H9 (cell line): ENCODE measurements around the gene PTPRR. TPM values are rescaled to one million over a fixed set of nuclear protein-coding genes. Genes with fewer than 3 reads are reported as not detected.

Experiments
- DNase-seq: peaks from one replicate; pipeline ENCODE4 v3.0.0-alpha.2; 2017
- H2AFZ ChIP-seq: one replicate; pipeline ENCODE4 v1.6.1; 2013; ENCODE audit warnings: mild to moderate bottlenecking, low read length, control low read depth, moderate library complexity
- H2AK5ac ChIP-seq: 2 replicates; pipeline ENCODE4 v1.6.1; 2013; ENCODE audit warnings: low read length, control low read depth, mixed read lengths; ENCODE audit not compliant: insufficient read length
- H2BK120ac ChIP-seq: one replicate; pipeline ENCODE4 v1.6.1; 2013; ENCODE audit warnings: low read depth, mild to moderate bottlenecking, low read length, control low read depth, inconsistent platforms; ENCODE audit not compliant: poor library complexity, severe bottlenecking
- H2BK12ac ChIP-seq: 2 replicates; pipeline ENCODE4 v1.6.1; 2013; ENCODE audit warnings: low read length, control low read depth, mixed read lengths, low read depth; ENCODE audit not compliant: insufficient read length
- H2BK15ac ChIP-seq: 2 replicates; pipeline ENCODE4 v1.6.1; 2013; ENCODE audit warnings: low read depth, low read length, control low read depth
- H2BK20ac ChIP-seq: one replicate; pipeline ENCODE4 v1.6.1; 2013; ENCODE audit warnings: low read depth, mild to moderate bottlenecking, low read length, control low read depth, inconsistent platforms; ENCODE audit not compliant: poor library complexity, severe bottlenecking
- H2BK5ac ChIP-seq: 2 replicates; pipeline ENCODE4 v1.6.1; 2013; ENCODE audit warnings: low read length, control low read depth, mixed read lengths; ENCODE audit not compliant: insufficient read length
- H3K14ac ChIP-seq: 2 replicates; pipeline ENCODE4 v1.6.1; 2013; ENCODE audit warnings: low read length, control low read depth; ENCODE audit not compliant: insufficient read depth
- H3K18ac ChIP-seq: 2 replicates; pipeline ENCODE4 v1.6.1; 2013; ENCODE audit warnings: low read depth, mild to moderate bottlenecking, mixed read lengths, low read length, control low read depth; ENCODE audit not compliant: insufficient read length
- H3K23ac ChIP-seq: 2 replicates; pipeline ENCODE4 v1.6.1; 2013; ENCODE audit warnings: low read length, control low read depth, mixed read lengths, low read depth; ENCODE audit not compliant: insufficient read length
- H3K23me2 ChIP-seq: 2 replicates; pipeline ENCODE4 v1.6.1; 2013; ENCODE audit warnings: low read depth, mild to moderate bottlenecking, mixed read lengths, low read length, control low read depth; ENCODE audit not compliant: insufficient read length, poor library complexity, severe bottlenecking
- H3K27ac ChIP-seq: 2 replicates; pipeline ENCODE4 v1.5.1; 2013; ENCODE audit warnings: low read length, control low read depth, mixed read lengths, low read depth; ENCODE audit not compliant: insufficient read length
- H3K27me3 ChIP-seq: 2 replicates; pipeline ENCODE4 v1.6.1; 2013; ENCODE audit warnings: low read length, control low read depth, inconsistent platforms; ENCODE audit not compliant: insufficient read depth
- H3K4ac ChIP-seq: 2 replicates; pipeline ENCODE4 v1.6.1; 2013; ENCODE audit warnings: low read depth, mild to moderate bottlenecking, control low read depth, inconsistent platforms, low read length, moderate library complexity
- H3K4me1 ChIP-seq: 2 replicates; pipeline ENCODE4 v1.6.1; 2013; ENCODE audit warnings: low read length, control low read depth, inconsistent platforms; ENCODE audit not compliant: insufficient read depth
- H3K4me2 ChIP-seq: 2 replicates; pipeline ENCODE4 v1.6.1; 2013; ENCODE audit warnings: low read length, control low read depth, mixed read lengths; ENCODE audit not compliant: insufficient read length, insufficient read depth
- H3K56ac ChIP-seq: 2 replicates; pipeline ENCODE4 v1.6.1; 2013; ENCODE audit warnings: low read depth, mild to moderate bottlenecking, mixed read lengths, low read length, control low read depth; ENCODE audit not compliant: insufficient read length
- H3K79me1 ChIP-seq: 2 replicates; pipeline ENCODE4 v1.6.1; 2013; ENCODE audit warnings: low read depth, mild to moderate bottlenecking, moderate library complexity, low read length, control low read depth, inconsistent platforms; ENCODE audit not compliant: insufficient read depth, poor library complexity, severe bottlenecking
- H3K79me2 ChIP-seq: 2 replicates; pipeline ENCODE4 v1.6.1; 2013; ENCODE audit warnings: low read length, control low read depth, inconsistent platforms; ENCODE audit not compliant: insufficient read depth
- H3K9ac ChIP-seq: 2 replicates; pipeline ENCODE4 v1.6.1; 2013; ENCODE audit warnings: low read length, control low read depth, mixed read lengths; ENCODE audit not compliant: insufficient read length; ENCODE audit errors: extremely low read depth
- H3K9me3 ChIP-seq: one replicate; pipeline ENCODE4 v1.6.1; 2013; ENCODE audit warnings: low read depth, low read length, inconsistent platforms; ENCODE audit not compliant: control insufficient read depth
- H3T11ph ChIP-seq: one replicate; pipeline ENCODE4 v1.6.1; 2013; ENCODE audit warnings: mild to moderate bottlenecking, low read length, control low read depth, inconsistent platforms
- H4K20me1 ChIP-seq: one replicate; pipeline ENCODE4 v1.6.1; 2013; ENCODE audit not compliant: control insufficient read depth, insufficient read length, insufficient read depth
- H4K5ac ChIP-seq: 2 replicates; pipeline ENCODE4 v1.6.1; 2013; ENCODE audit warnings: low read depth, mild to moderate bottlenecking, mixed read lengths, low read length, control low read depth; ENCODE audit not compliant: insufficient read length
- H4K8ac ChIP-seq: replicated peaks from 2 replicates; pipeline ENCODE4 v1.6.1; 2013; ENCODE audit warnings: low read length, control low read depth, mixed read lengths, low read depth; ENCODE audit not compliant: insufficient read length
- H4K91ac ChIP-seq: 2 replicates; pipeline ENCODE4 v1.6.1; 2013; ENCODE audit warnings: low read depth, mild to moderate bottlenecking, moderate library complexity, mixed read lengths, low read length, control low read depth; ENCODE audit not compliant: insufficient read length
- H3K27ac Mint-ChIP-seq, 3 experiments: 2 replicates in 2 of 3; 3 replicates in 1 of 3; pipeline ENCODE4 v1.8.0; 2020 to 2021; ENCODE audit warnings: mixed read lengths in 3 of 3, mild to moderate bottlenecking in 1 of 3, moderate library complexity in 1 of 3
- H3K27me3 Mint-ChIP-seq: 2 replicates; pipeline ENCODE4 v1.8.0; 2021; ENCODE audit warnings: low read depth, mild to moderate bottlenecking, moderate library complexity, mixed read lengths
- H3K36me3 Mint-ChIP-seq, 3 experiments: 2 replicates in 2 of 3; 3 replicates in 1 of 3; pipeline ENCODE4 v1.8.0; 2020 to 2021; ENCODE audit warnings: low read depth in 3 of 3, mixed read lengths in 3 of 3; ENCODE audit not compliant: insufficient read depth in 1 of 3
- H3K4me1 Mint-ChIP-seq, 2 experiments: 2 replicates each; pipeline ENCODE4 v1.8.0; 2020; ENCODE audit warnings: mixed read lengths in 2 of 2
- H3K4me3 Mint-ChIP-seq, 2 experiments: 2 replicates in 1 of 2; 3 replicates in 1 of 2; pipeline ENCODE4 v1.8.0; 2020 to 2021; ENCODE audit warnings: mild to moderate bottlenecking in 2 of 2, mixed read lengths in 2 of 2, moderate library complexity in 1 of 2
- H3K9me3 Mint-ChIP-seq, 2 experiments: 2 replicates in 1 of 2; 3 replicates in 1 of 2; pipeline ENCODE4 v1.8.0; 2020; ENCODE audit warnings: mild to moderate bottlenecking in 2 of 2, mixed read lengths in 2 of 2, moderate library complexity in 1 of 2
- CTCF ChIP-seq: fragments of 200-600 bp; sonication (generic); conservative IDR thresholded peaks from 3 replicates; pipeline ENCODE4 v1.8.0; 2021; ENCODE audit warnings: antibody characterized with exemption, mild to moderate bottlenecking
- WGBS: extraction: QIAGEN DNeasy Blood & Tissue Kit; methylation state at CpG from one replicate; pipeline ENCODE4 v1.1.7; 2013; ENCODE audit warnings: missing lambda C conversion rate, low lambda C conversion rate, mixed read lengths; ENCODE audit not compliant: insufficient read length; ENCODE audit errors: extremely low coverage; 5-methylcytosine and 5-hydroxymethylcytosine counted together
- total RNA-seq: library from RNA; stranded (reverse); gene quantifications from 2 replicates; pipeline ENCODE4 v1.2.1, GENCODE V29; 2021

Gene PTPRR
- total RNA-seq, 1 experiment from 2014 or later, result 0.22 TPM

GRCh38 chr12:70883855-70884254, 36.7 kb downstream of the PTPRR start:
- H2AFZ ChIP-seq, result no peak overlapping the region
- H2BK20ac ChIP-seq, result no peak overlapping the region
- no peak overlapping the region for H2AK5ac ChIP-seq
- no peak overlapping the region for H3K14ac ChIP-seq
- no peak overlapping the region for H4K5ac ChIP-seq
- no peak overlapping the region for H3K18ac ChIP-seq
- H2BK12ac ChIP-seq, result no peak overlapping the region
- no peaks in the 10 kb centered on the region for H3K79me1 ChIP-seq
- no peaks in the 10 kb centered on the region for H3K9me3 ChIP-seq
- no peaks in the 10 kb centered on the region for H3K4me1 ChIP-seq
- no peak overlapping the region for H3K9ac ChIP-seq
- Mint-ChIP-seq H3K27ac (peak overlapping the region in 2 of 3 experiments; percentile 37 to 63; a peak in 2 of 7 replicates), H3K36me3 (no peaks in the 10 kb centered on the region), H3K27me3 (no peaks in the 10 kb centered on the region), H3K4me1 (peaks cover 6 to 10% of the 10 kb centered on the region in 2 experiments), H3K9me3 (no peaks in the 10 kb centered on the region), H3K4me3 (no peak overlapping the region)
- no peak for TF ChIP-seq CTCF
- no peak overlapping the region for H3K4ac ChIP-seq
- no peaks in the 10 kb centered on the region for H4K20me1 ChIP-seq
- no CpG with 5 or more reads among the region's 1 CpG for WGBS
- no peak overlapping the region for H4K91ac ChIP-seq
- no peak overlapping the region for H2BK120ac ChIP-seq
- H2BK5ac ChIP-seq, result no peak overlapping the region
- no peak overlapping the region for H2BK15ac ChIP-seq
- no peaks in the 10 kb centered on the region for H3K27me3 ChIP-seq
- DNase-seq, result no peak
- H3K23me2 ChIP-seq, result no peaks in the 10 kb centered on the region
- H3K23ac ChIP-seq, result no peak overlapping the region
- H4K8ac ChIP-seq, result no peak overlapping the region
- no peak overlapping the region for H3K56ac ChIP-seq
- no peak overlapping the region for H3T11ph ChIP-seq
- no peak overlapping the region for H3K27ac ChIP-seq
- H3K79me2 ChIP-seq, result no peaks in the 10 kb centered on the region
- no peak overlapping the region for H3K4me2 ChIP-seq
